Measurements from ENCODE around the gene GTPBP2.

The GTPBP2 gene

DNA sequence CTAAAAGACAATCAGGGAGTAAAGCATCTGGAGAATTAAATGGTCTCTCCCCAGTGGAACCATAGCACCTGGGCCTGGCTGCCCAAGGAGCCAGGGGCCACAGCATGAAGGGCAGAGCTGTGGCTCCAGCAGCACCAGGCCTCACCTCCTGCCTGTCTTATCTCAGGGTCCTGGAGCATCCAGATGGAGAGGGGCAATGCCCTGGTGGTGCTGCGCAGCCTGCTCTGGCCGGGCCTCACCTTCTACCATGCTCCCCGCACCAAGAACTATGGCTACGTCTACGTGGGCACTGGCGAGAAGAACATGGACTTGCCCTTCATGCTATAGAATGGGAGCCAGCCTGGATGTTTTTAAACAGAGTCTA lies 41.5 kb upstream of the GTPBP2 start:
- H3K27ac ChIP-seq (replicated peaks), result no peak overlapping the region
- DNase-seq (ENCODE audit: low read depth in 1 of 2, low spot score in 1 of 2), result no peak
- TF ChIP-seq GABPA (IDR thresholded peaks at IDR 0.05; ENCODE audit: low read depth) (no peak), CTCF (IDR thresholded peaks at IDR 0.05; ENCODE audit: insufficient read depth, low read length) (no peak), POLR2AphosphoS5 (IDR thresholded peaks at IDR 0.05; ENCODE audit: low read depth) (no peak), SPI1 (IDR thresholded peaks at IDR 0.05; ENCODE audit: borderline replicate concordance, low read depth) (no peak)
- TF ChIP-seq, protein P1, sequence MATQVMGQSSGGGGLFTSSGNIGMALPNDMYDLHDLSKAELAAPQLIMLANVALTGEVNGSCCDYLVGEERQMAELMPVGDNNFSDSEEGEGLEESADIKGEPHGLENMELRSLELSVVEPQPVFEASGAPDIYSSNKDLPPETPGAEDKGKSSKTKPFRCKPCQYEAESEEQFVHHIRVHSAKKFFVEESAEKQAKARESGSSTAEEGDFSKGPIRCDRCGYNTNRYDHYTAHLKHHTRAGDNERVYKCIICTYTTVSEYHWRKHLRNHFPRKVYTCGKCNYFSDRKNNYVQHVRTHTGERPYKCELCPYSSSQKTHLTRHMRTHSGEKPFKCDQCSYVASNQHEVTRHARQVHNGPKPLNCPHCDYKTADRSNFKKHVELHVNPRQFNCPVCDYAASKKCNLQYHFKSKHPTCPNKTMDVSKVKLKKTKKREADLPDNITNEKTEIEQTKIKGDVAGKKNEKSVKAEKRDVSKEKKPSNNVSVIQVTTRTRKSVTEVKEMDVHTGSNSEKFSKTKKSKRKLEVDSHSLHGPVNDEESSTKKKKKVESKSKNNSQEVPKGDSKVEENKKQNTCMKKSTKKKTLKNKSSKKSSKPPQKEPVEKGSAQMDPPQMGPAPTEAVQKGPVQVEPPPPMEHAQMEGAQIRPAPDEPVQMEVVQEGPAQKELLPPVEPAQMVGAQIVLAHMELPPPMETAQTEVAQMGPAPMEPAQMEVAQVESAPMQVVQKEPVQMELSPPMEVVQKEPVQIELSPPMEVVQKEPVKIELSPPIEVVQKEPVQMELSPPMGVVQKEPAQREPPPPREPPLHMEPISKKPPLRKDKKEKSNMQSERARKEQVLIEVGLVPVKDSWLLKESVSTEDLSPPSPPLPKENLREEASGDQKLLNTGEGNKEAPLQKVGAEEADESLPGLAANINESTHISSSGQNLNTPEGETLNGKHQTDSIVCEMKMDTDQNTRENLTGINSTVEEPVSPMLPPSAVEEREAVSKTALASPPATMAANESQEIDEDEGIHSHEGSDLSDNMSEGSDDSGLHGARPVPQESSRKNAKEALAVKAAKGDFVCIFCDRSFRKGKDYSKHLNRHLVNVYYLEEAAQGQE (IDR thresholded peaks at IDR 0.05; ENCODE audit: insufficient replicate concordance, low read depth), result no peak
- no peaks in the 10 kb centered on the region for H3K27me3 ChIP-seq (ENCODE audit: insufficient read depth, poor library complexity, severe bottlenecking)
- H3K4me3 ChIP-seq (replicated peaks; ENCODE audit: insufficient read depth, low read length), result no peak overlapping the region

DNA sequence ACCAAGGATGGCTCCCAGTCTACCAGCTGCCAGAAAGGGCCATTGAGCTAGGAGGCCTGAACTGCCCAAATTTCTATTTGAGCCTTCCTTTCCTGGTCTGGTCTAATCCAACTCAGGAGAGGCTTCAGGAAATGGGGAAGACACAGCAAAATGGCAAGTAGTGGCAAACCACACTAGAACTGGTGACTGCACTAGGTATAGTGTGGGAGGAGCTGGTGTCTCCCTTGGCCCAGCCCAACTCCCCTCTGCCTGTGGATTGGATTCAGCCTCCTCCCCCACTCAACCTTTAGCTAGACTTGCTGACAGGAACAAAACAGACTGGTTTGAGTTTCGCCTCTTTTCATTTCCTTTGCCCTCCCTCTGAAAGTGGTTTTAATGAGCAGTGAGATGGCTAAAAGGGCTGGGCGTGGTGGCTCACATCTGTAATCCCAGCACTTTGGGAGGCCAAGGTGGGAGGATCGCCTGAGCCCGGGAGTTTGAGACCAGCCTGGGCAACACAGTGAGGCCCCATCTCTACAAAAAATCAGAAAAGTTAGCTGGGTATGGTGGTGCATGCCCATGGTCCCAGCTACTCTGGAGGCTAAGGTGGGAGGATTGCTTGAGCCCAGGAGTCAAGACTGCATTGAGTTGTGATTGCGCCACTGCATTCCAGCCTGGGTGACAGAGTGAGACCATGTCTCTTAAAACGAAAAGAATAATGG lies 41.0 kb upstream of the GTPBP2 start:
- peak in 1 of 2 experiments; percentile 45 for DNase-seq (ENCODE audit: low read depth in 1 of 2, low spot score in 1 of 2)
- H3K4me3 ChIP-seq (replicated peaks; ENCODE audit: insufficient read depth, low read length), result no peak overlapping the region
- no peaks in the 10 kb centered on the region for H3K27me3 ChIP-seq (ENCODE audit: insufficient read depth, poor library complexity, severe bottlenecking)
- H3K27ac ChIP-seq (replicated peaks), result no peak overlapping the region
- TF ChIP-seq CTCF (IDR thresholded peaks at IDR 0.05; ENCODE audit: insufficient read depth, low read length) (no peak), SPI1 (IDR thresholded peaks at IDR 0.05; ENCODE audit: borderline replicate concordance, low read depth) (no peak), POLR2AphosphoS5 (IDR thresholded peaks at IDR 0.05; ENCODE audit: low read depth) (no peak), GABPA (IDR thresholded peaks at IDR 0.05; ENCODE audit: low read depth) (no peak)
- TF ChIP-seq, protein P1 (IDR thresholded peaks at IDR 0.05; ENCODE audit: insufficient replicate concordance, low read depth), result no peak

GRCh38 chr6:43669050-43669921 lies 40.2 kb upstream of the GTPBP2 start:
- Histone ChIP-seq H3K27ac (replicated peaks) (no peak overlapping the region), H3K4me3 (replicated peaks; ENCODE audit: insufficient read depth, low read length) (no peak overlapping the region), H3K27me3 (ENCODE audit: insufficient read depth, poor library complexity, severe bottlenecking) (no peaks in the 10 kb centered on the region)
- TF ChIP-seq, protein P1 (IDR thresholded peaks at IDR 0.05; ENCODE audit: insufficient replicate concordance, low read depth), result peak; percentile 38
- no peak for TF ChIP-seq CTCF (IDR thresholded peaks at IDR 0.05; ENCODE audit: insufficient read depth, low read length)
- TF ChIP-seq POLR2AphosphoS5 (IDR thresholded peaks at IDR 0.05; ENCODE audit: low read depth), result no peak; the same call in 1 of the 2 replicates
- no peak for DNase-seq (ENCODE audit: low read depth in 1 of 2, low spot score in 1 of 2)

All from HL-60 (cell line).